Measurements from ENCODE around the gene PROKR2.

PROKR2 gene

GRCh38 chr20:5290596-5290995, 26.2 kb downstream of the PROKR2 start:
- TF ChIP-seq, protein P1, sequence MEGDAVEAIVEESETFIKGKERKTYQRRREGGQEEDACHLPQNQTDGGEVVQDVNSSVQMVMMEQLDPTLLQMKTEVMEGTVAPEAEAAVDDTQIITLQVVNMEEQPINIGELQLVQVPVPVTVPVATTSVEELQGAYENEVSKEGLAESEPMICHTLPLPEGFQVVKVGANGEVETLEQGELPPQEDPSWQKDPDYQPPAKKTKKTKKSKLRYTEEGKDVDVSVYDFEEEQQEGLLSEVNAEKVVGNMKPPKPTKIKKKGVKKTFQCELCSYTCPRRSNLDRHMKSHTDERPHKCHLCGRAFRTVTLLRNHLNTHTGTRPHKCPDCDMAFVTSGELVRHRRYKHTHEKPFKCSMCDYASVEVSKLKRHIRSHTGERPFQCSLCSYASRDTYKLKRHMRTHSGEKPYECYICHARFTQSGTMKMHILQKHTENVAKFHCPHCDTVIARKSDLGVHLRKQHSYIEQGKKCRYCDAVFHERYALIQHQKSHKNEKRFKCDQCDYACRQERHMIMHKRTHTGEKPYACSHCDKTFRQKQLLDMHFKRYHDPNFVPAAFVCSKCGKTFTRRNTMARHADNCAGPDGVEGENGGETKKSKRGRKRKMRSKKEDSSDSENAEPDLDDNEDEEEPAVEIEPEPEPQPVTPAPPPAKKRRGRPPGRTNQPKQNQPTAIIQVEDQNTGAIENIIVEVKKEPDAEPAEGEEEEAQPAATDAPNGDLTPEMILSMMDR (IDR thresholded peaks at IDR 0.05; ENCODE audit: low read depth, low read length), result no peak
- DNase-seq (ENCODE audit: extremely low read depth, low read depth), result no peak

DNA sequence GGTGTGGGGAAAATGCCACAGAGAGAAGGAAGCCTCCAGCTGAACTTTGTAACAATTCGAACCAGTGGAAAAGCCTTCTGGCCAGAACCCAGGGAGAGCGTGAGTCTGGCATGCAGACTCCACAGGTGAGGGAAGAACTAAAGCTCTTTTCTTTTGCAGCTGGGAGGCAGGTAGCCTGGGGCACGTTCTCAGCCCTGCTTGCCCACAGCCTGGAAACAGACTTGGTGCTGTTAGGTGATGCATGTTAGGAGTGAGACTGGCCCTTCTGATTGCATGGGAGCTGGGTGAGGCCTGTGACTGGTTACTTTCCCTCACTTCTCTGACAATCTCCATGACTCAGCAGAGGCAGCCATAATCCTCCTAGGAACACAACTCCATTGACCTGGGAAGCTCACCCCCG, 34.2 kb downstream of the PROKR2 start:
- TF ChIP-seq, protein P1 (IDR thresholded peaks at IDR 0.05; ENCODE audit: low read depth, low read length), result no peak
- no peak for DNase-seq (ENCODE audit: extremely low read depth, low read depth)

- no peak for DNase-seq (ENCODE audit: extremely low read depth, low read depth)
- TF ChIP-seq, protein P1 (IDR thresholded peaks at IDR 0.05; ENCODE audit: low read depth, low read length), result no peak
Measured at GRCh38 chr20:5279661-5280060, 37.1 kb downstream of the PROKR2 start.

GRCh38 chr20:5272268-5272667, 44.5 kb downstream of the PROKR2 start:
- TF ChIP-seq, protein P1 (IDR thresholded peaks at IDR 0.05; ENCODE audit: low read depth, low read length), result no peak
- no peak for DNase-seq (ENCODE audit: extremely low read depth, low read depth)

GRCh38 chr20:5270603-5271002, 46.2 kb downstream of the PROKR2 start:
- TF ChIP-seq, protein P1 (IDR thresholded peaks at IDR 0.05; ENCODE audit: low read depth, low read length), result no peak
- DNase-seq (ENCODE audit: extremely low read depth, low read depth), result no peak

GRCh38 chr20:5268449-5268848, 48.3 kb downstream of the PROKR2 start:
- no peak for DNase-seq (ENCODE audit: extremely low read depth, low read depth)
- TF ChIP-seq, protein P1 (IDR thresholded peaks at IDR 0.05; ENCODE audit: low read depth, low read length), result no peak

DNA sequence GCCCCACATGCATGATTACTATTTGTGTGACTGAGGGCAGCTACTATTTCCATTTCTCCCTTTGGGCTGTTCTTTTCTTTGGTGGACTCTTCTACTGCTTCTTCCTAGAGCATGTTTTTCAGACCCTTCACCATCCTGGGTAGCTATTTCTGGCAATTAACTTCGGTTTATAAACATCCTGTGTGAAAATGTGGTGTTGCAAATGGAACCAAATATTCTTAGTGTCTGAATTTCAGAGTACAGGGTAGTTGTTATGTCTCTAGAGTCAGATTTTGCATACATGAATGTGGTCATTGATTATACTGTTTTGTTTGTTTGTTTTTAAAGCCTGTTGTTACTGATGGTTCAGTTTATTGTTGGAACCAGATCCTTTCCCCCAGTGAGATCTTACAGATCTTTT, 49.7 kb downstream of the PROKR2 start:
- no peak for DNase-seq (ENCODE audit: extremely low read depth, low read depth)
- TF ChIP-seq, protein P1 (IDR thresholded peaks at IDR 0.05; ENCODE audit: low read depth, low read length), result no peak
